A549 (cell line): Measurements from ENCODE around the gene CDH1.

Source experiments
- BHLHE40 ChIP-seq: IDR thresholded peaks from 2 replicates; pipeline ENCODE4 v1.6.1; 2012; ENCODE audit warnings: low read depth, low read length, inconsistent platforms
- NFE2L2 ChIP-seq: fragments of 150-350 bp; conservative IDR thresholded peaks from 2 replicates; pipeline ENCODE4 v1.6.1; 2014; ENCODE audit warnings: low read length
- TF ChIP-seq, protein P1 (sequence below): fragments of >200 bp; sonication (Bioruptor Twin); formaldehyde crosslinking; IDR thresholded peaks from 3 replicates; pipeline ENCODE4 v1.5.1; 2016

DNA sequence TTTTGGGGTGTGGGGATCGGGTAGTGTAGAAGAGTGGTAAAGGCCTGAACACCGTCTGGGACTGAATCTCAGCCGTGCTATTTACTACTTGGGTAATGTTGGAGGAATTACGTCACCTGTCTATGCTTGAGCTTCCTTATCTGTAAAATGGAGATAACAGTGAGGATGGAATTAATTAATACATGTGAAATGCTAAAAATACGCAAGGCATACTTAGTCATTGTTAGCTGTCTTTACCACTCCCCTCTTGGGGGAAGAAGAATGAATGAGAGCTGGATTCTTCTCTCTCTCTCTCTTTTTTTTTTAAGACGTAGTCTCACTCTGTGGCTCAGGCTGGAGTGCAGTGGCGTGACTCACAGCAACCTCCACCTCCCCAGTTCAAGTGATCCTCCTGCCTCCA is 65.1 kb downstream of the CDH1 start:
- TF ChIP-seq, protein P1, sequence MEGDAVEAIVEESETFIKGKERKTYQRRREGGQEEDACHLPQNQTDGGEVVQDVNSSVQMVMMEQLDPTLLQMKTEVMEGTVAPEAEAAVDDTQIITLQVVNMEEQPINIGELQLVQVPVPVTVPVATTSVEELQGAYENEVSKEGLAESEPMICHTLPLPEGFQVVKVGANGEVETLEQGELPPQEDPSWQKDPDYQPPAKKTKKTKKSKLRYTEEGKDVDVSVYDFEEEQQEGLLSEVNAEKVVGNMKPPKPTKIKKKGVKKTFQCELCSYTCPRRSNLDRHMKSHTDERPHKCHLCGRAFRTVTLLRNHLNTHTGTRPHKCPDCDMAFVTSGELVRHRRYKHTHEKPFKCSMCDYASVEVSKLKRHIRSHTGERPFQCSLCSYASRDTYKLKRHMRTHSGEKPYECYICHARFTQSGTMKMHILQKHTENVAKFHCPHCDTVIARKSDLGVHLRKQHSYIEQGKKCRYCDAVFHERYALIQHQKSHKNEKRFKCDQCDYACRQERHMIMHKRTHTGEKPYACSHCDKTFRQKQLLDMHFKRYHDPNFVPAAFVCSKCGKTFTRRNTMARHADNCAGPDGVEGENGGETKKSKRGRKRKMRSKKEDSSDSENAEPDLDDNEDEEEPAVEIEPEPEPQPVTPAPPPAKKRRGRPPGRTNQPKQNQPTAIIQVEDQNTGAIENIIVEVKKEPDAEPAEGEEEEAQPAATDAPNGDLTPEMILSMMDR, result no peak
- TF ChIP-seq BHLHE40 (no peak), NFE2L2 (no peak)
